SW480 (cell line): Measurements from ENCODE around the gene HPS6.

ENCODE experiments used
- DNase-seq: peaks from one replicate; pipeline ENCODE4 v3.0.0-alpha.2; 2016; ENCODE audit warnings: low spot score

The HPS6 gene

GRCh38 chr10:102068216-102068615 lies 3.1 kb downstream of the HPS6 start:
- no peak for DNase-seq

- DNase-seq = no peak
Observed at GRCh38 chr10:102069071-102069470, 3.9 kb downstream of the HPS6 start.

- peak; percentile 74 for DNase-seq
Observed at GRCh38 chr10:102072673-102073527, 7.8 kb downstream of the HPS6 start.

GRCh38 chr10:102083541-102083940 lies 18.4 kb downstream of the HPS6 start:
- DNase-seq = no peak

- no peak for DNase-seq
Observed at GRCh38 chr10:102085336-102085735, 20.2 kb downstream of the HPS6 start.

- no peak for DNase-seq
Observed at GRCh38 chr10:102086196-102086595, 21.0 kb downstream of the HPS6 start.

GRCh38 chr10:102090772-102091171 lies 25.6 kb downstream of the HPS6 start:
- no peak for DNase-seq

- DNase-seq = no peak
Observed at GRCh38 chr10:102096449-102096848, 31.3 kb downstream of the HPS6 start.

- DNase-seq = no peak
Observed at GRCh38 chr10:102101152-102101551, 36.0 kb downstream of the HPS6 start.

- DNase-seq = no peak
Observed at GRCh38 chr10:102102421-102102820, 37.3 kb downstream of the HPS6 start.

GRCh38 chr10:102106998-102107397 lies 41.8 kb downstream of the HPS6 start:
- no peak for DNase-seq

GRCh38 chr10:102109166-102110116 lies 44.3 kb downstream of the HPS6 start:
- DNase-seq = no peak

GRCh38 chr10:102111276-102111675 lies 46.1 kb downstream of the HPS6 start:
- DNase-seq = no peak

GRCh38 chr10:102112210-102112817 lies 47.2 kb downstream of the HPS6 start:
- DNase-seq = no peak

- DNase-seq = no peak
Observed at GRCh38 chr10:102113261-102113955, 48.3 kb downstream of the HPS6 start.

GRCh38 chr10:102113956-102114857 lies 49.1 kb downstream of the HPS6 start:
- DNase-seq = no peak

- peak; percentile 66 for DNase-seq
Observed at GRCh38 chr10:102114861-102115618, 49.9 kb downstream of the HPS6 start.

- no peak for DNase-seq
Observed at GRCh38 chr10:102115775-102116174, 50.6 kb downstream of the HPS6 start.

- DNase-seq = no peak
Observed at GRCh38 chr10:102116656-102117055, 51.5 kb downstream of the HPS6 start.
